Adrenal gland (tissue), 12 donors: ENCODE measurements around the gene RNF126. TPM values are rescaled to one million over a fixed set of nuclear protein-coding genes. Genes with fewer than 3 reads are reported as not detected.

Source experiments
- DNase-seq, 7 donors: peaks; one replicate each; pipeline ENCODE4 v3.0.0-alpha.2; 2019 to 2020
- H3K27ac ChIP-seq, 5 donors: fragments of 200-600 bp; sonication (generic) in 4 of 5; 1 replicate in 3 of 5; 2 replicates in 2 of 5; pipeline versions ENCODE4 v1.5.1 to v1.8.0; 2016 to 2020; ENCODE audit warnings: mild to moderate bottlenecking in 1 of 5
- H3K27me3 ChIP-seq: fragments of 200-600 bp; 2 replicates; pipeline ENCODE4 v1.8.0; 2021
- H3K36me3 ChIP-seq, 2 donors: fragments of 200-600 bp; replicated peaks in 1 of 2; 1 replicate in 1 of 2; 2 replicates in 1 of 2; pipeline versions ENCODE4 v1.5.1 to v1.8.0; 2018 to 2022
- H3K4me1 ChIP-seq, 2 donors: fragments of 200-600 bp; replicated peaks in 1 of 2; 1 replicate in 1 of 2; 2 replicates in 1 of 2; pipeline versions ENCODE4 v1.5.1 to v1.8.0; 2018 to 2021
- H3K4me3 ChIP-seq, 4 donors: fragments of 200-600 bp; sonication (generic) in 3 of 4; one replicate each; pipeline ENCODE4 v1.5.1; 2016 to 2018
- H3K9me3 ChIP-seq, 3 donors: fragments of 200-600 bp; sonication (generic) in 1 of 3; replicated peaks in 1 of 3; 1 replicate in 2 of 3; 2 replicates in 1 of 3; pipeline versions ENCODE4 v1.5.1 to v1.8.0; 2016 to 2021
- CTCF ChIP-seq, 6 experiments: fragments of 450-650 bp in 4 of 6; fragments of 200-600 bp in 2 of 6; sonication (generic) in 1 of 6; IDR thresholded peaks; 1 replicate in 5 of 6; 2 replicates in 1 of 6; pipeline versions ENCODE4 v1.5.1 to v1.8.0; 2016 to 2021; ENCODE audit warnings: antibody characterized with exemption in 6 of 6, mild to moderate bottlenecking in 2 of 6, moderate library complexity in 1 of 6
- POLR2A ChIP-seq, 2 donors: fragments of 450-650 bp; IDR thresholded peaks; one replicate each; pipeline ENCODE4 v1.6.1; 2017; ENCODE audit warnings: antibody characterized with exemption in 2 of 2, mild to moderate bottlenecking in 2 of 2, moderate library complexity in 1 of 2
- WGBS, 4 donors: extraction: QIAGEN DNeasy Blood & Tissue Kit in 2 of 4; methylation state at CpG; one replicate each; pipeline versions ENCODE4 v1.1.5 to v1.1.7; 2013 to 2017; 5-methylcytosine and 5-hydroxymethylcytosine counted together
- intact Hi-C, 2 donors: fragments of 100-400 bp; cut with DNase I; formaldehyde crosslinking; loops; one replicate each; pipeline versions ENCODE4 v1.14.1 to v1.15.0; 2022 to 2023
- polyA plus RNA-seq, 3 donors: library from polyadenylated mRNA; stranded (reverse); fragments of 200-250 nt in 2 of 3; fragments of 350-450 nt in 1 of 3; fragmentation: Illumina TruSeq in 1 of 3; extraction: RNeasy Lipid Tissue Mini Kit (QIAGEN cat#74804) in 1 of 3; gene quantifications; one replicate each; pipeline ENCODE4 v1.2.3, GENCODE V29; 2013 to 2014
- total RNA-seq, 9 donors: library from RNA; depleted of rRNA in 4 of 9; stranded (reverse); fragments of >200 nt in 4 of 9; fragments of 120-200 nt in 1 of 9; fragmentation: NEBNext Ultra II Directional in 1 of 9; extraction: Animal tissue kit (Norgen Biotek cat#: 25700) in 1 of 9; gene quantifications; one replicate each; pipeline versions ENCODE4 v1.1.0 to v1.2.4, GENCODE V29; 2013 to 2023
- donor health status: healthy with polysubstance abuse.
- donor health status: Bipolar disorder and iron deficiency.
- donor health status: DM: yes; HTN: yes; CAD: no.
- donor health status: DM: no; HTN: no; CAD: no.
- donor health status: DM: no; HTN: no; CAD: no.
- donor health status: DM: yes; HTN: yes; CAD: no.

Gene RNF126
- total and polyA plus RNA-seq, 12 donors: 9.3 to 76.4 (median 43.1) TPM

- TF ChIP-seq POLR2A (IDR thresholded peaks at IDR 0.05) (no peak), CTCF (IDR thresholded peaks at IDR 0.05) (no peak)
- intact Hi-C loops: no loop called here
- WGBS, 4 donors: 35 to 80% (median 39%) methylated on average over 4 to 27 of the region's 27 CpGs
- H3K4me3 ChIP-seq: peak overlapping the region in 2 of 4 donors; percentile 59 to 87
- no peak for DNase-seq
- H3K36me3 ChIP-seq: no peaks in the 10 kb centered on the region
- H3K27ac ChIP-seq: peak overlapping the region in 4 of 5 donors; percentile 17 to 85 (median 70)
- H3K9me3 ChIP-seq: no peaks in the 10 kb centered on the region
- peaks cover 0 to 4% of the 10 kb centered on the region in 2 donors for H3K4me1 ChIP-seq
- no peaks in the 10 kb centered on the region for H3K27me3 ChIP-seq
These were observed 47.1 kb upstream of the RNF126 start for GRCh38 chr19:709965-710571.

- H3K27me3 ChIP-seq: no peaks in the 10 kb centered on the region
- H3K4me3 ChIP-seq: peak overlapping the region in 2 of 4 donors; percentile 59 to 87
- intact Hi-C loops: no loop called here
- WGBS, 4 donors: 1 to 20% (median 6%) methylated on average over 11 to 77 of the region's 78 CpGs
- peaks cover 3 to 4% of the 10 kb centered on the region in 2 donors for H3K4me1 ChIP-seq
- H3K27ac ChIP-seq: peak overlapping the region in 4 of 5 donors; percentile 17 to 85 (median 70)
- no peak for TF ChIP-seq POLR2A (IDR thresholded peaks at IDR 0.05)
- no peak for TF ChIP-seq CTCF (IDR thresholded peaks at IDR 0.05)
- H3K9me3 ChIP-seq: no peaks in the 10 kb centered on the region
- no peaks in the 10 kb centered on the region for H3K36me3 ChIP-seq
- no peak for DNase-seq
These were observed 46.4 kb upstream of the RNF126 start for GRCh38 chr19:709196-709964.

GRCh38 chr19:708154-709143 is 45.4 kb upstream of the RNF126 start, which contains the start of gene PALM:
Gene PALM, plus strand, starts transcription at chr19:708935. Its CDS starts 212 bp downstream, at chr19:709147.
- Histone ChIP-seq H3K4me1 (peaks cover 4 to 7% of the 10 kb centered on the region in 2 donors), H3K9me3 (no peaks in the 10 kb centered on the region), H3K27ac (peak within 1 kb of the TSS in 4 of 5 donors; percentile 17 to 85 (median 70)), H3K4me3 (peak within 1 kb of the TSS in 2 of 4 donors; percentile 59 to 87), H3K27me3 (no peaks in the 10 kb centered on the region), H3K36me3 (no peaks in the 10 kb centered on the region)
- no peak for DNase-seq
- WGBS, 4 donors: 10 to 55% (median 31%) methylated on average over 4 to 78 of the region's 93 CpGs
- intact Hi-C loops: no loop called here
- TF ChIP-seq CTCF (IDR thresholded peaks at IDR 0.05): peak in 2 of 6 experiments; percentile 7 to 20
- no peak for TF ChIP-seq POLR2A (IDR thresholded peaks at IDR 0.05)
